B cell (primary cell): ENCODE data around the gene GLT1D1.

Experiments used
- EZH2 ChIP-seq: IDR thresholded peaks from 2 replicates; pipeline ENCODE4 v1.6.1; 2012; ENCODE audit warnings: borderline replicate concordance, low read depth, mild to moderate bottlenecking, moderate library complexity, low read length; ENCODE audit not compliant: insufficient read depth, poor library complexity, severe bottlenecking
- TF ChIP-seq, protein P1 (sequence below): fragments of 200-600 bp; IDR thresholded peaks from one replicate; pipeline ENCODE4 v1.8.0; 2022; ENCODE audit warnings: antibody characterized with exemption, mild to moderate bottlenecking

DNA sequence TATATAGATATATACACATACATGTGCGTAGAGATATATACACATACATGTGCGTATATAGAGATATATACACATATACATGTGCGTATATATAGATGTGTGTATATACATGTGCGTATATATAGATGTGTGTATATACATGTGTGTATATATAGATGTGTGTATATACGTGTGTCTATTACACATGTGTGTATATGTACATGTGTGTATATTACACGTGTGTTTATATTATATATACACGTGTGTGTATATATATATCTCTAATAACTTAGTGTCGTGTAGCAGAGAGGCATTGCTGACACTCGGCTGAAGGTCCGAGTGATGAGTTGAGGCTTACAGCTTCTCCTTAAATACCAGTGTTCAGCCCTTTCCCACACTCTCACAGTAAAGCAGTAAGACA is 133.7 kb downstream of the GLT1D1 start:
- TF ChIP-seq, protein P1, sequence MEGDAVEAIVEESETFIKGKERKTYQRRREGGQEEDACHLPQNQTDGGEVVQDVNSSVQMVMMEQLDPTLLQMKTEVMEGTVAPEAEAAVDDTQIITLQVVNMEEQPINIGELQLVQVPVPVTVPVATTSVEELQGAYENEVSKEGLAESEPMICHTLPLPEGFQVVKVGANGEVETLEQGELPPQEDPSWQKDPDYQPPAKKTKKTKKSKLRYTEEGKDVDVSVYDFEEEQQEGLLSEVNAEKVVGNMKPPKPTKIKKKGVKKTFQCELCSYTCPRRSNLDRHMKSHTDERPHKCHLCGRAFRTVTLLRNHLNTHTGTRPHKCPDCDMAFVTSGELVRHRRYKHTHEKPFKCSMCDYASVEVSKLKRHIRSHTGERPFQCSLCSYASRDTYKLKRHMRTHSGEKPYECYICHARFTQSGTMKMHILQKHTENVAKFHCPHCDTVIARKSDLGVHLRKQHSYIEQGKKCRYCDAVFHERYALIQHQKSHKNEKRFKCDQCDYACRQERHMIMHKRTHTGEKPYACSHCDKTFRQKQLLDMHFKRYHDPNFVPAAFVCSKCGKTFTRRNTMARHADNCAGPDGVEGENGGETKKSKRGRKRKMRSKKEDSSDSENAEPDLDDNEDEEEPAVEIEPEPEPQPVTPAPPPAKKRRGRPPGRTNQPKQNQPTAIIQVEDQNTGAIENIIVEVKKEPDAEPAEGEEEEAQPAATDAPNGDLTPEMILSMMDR: no peak
- TF ChIP-seq EZH2: no peak
